CD4-positive, alpha-beta T cell treated with Interleukin-17A for 1 hour (primary cell): ENCODE measurements around the gene SLC29A4.

Source experiments
- DNase-seq: peaks from one replicate; pipeline ENCODE4 v3.0.0-alpha.2; 2020

The SLC29A4 gene

GRCh38 chr7:5330288-5330687 lies 47.5 kb downstream of the SLC29A4 start:
- DNase-seq, result no peak

GRCh38 chr7:5332579-5332978 lies 49.8 kb downstream of the SLC29A4 start:
- no peak for DNase-seq

- DNase-seq, result no peak
Measured at GRCh38 chr7:5333121-5334045, 50.6 kb downstream of the SLC29A4 start.

- DNase-seq, result no peak
Measured at GRCh38 chr7:5334671-5335070, 51.9 kb downstream of the SLC29A4 start.

- DNase-seq, result no peak
Measured at GRCh38 chr7:5337047-5337446, 54.3 kb downstream of the SLC29A4 start.

GRCh38 chr7:5339955-5340354 lies 57.2 kb downstream of the SLC29A4 start:
- no peak for DNase-seq

- no peak for DNase-seq
Measured at GRCh38 chr7:5342631-5343030, 59.9 kb downstream of the SLC29A4 start.

- no peak for DNase-seq
Measured at GRCh38 chr7:5343884-5344283, 61.1 kb downstream of the SLC29A4 start.

GRCh38 chr7:5344342-5344741 lies 61.6 kb downstream of the SLC29A4 start:
- no peak for DNase-seq

GRCh38 chr7:5345171-5345570 lies 62.4 kb downstream of the SLC29A4 start:
- no peak for DNase-seq

GRCh38 chr7:5345671-5346070 lies 62.9 kb downstream of the SLC29A4 start:
- no peak for DNase-seq

GRCh38 chr7:5348134-5349004 lies 65.6 kb downstream of the SLC29A4 start:
- DNase-seq, result no peak

GRCh38 chr7:5349005-5349380 lies 66.2 kb downstream of the SLC29A4 start:
- DNase-seq, result no peak

GRCh38 chr7:5349437-5350173 lies 66.9 kb downstream of the SLC29A4 start:
- DNase-seq, result no peak

GRCh38 chr7:5350174-5350463 lies 67.4 kb downstream of the SLC29A4 start:
- DNase-seq, result no peak

- no peak for DNase-seq
Measured at GRCh38 chr7:5350600-5351385, 68.0 kb downstream of the SLC29A4 start.

- DNase-seq, result no peak
Measured at GRCh38 chr7:5351507-5352265, 68.9 kb downstream of the SLC29A4 start.

- DNase-seq, result no peak
Measured at GRCh38 chr7:5352440-5353010, 69.8 kb downstream of the SLC29A4 start.

- DNase-seq, result no peak
Measured at GRCh38 chr7:5354460-5355232, 71.9 kb downstream of the SLC29A4 start.
